ENCODE measurements around the gene IFITM1.
A peak's percentile ranks its signal among the peaks of the same experiment; 100 is the strongest.

IFITM1 gene

GRCh38 chr11:350723-351255, 36.9 kb downstream of the IFITM1 start:
- no peak for DNase-seq
- Histone ChIP-seq H3K4me3 (ENCODE audit: insufficient read depth, low read depth, low read length, poor library complexity, severe bottlenecking) (no peak overlapping the region), H3K9me3 (ENCODE audit: control insufficient read depth, low read length) (no peaks in the 10 kb centered on the region), H3K36me3 (ENCODE audit: control insufficient read depth, insufficient read depth, low read length) (no peaks in the 10 kb centered on the region), H3K27me3 (replicated peaks; ENCODE audit: control insufficient read depth, insufficient read depth, low read length, poor library complexity, severe bottlenecking) (no peaks in the 10 kb centered on the region), H3K4me1 (ENCODE audit: control insufficient read depth, insufficient read depth, low read length, poor library complexity, severe bottlenecking) (peaks cover 8% of the 10 kb centered on the region), H3K27ac (ENCODE audit: insufficient read depth, low read length, poor library complexity, severe bottlenecking) (no peak overlapping the region)

GRCh38 chr11:351411-351810, 37.6 kb downstream of the IFITM1 start:
- no peak overlapping the region for H3K4me3 ChIP-seq (ENCODE audit: insufficient read depth, low read depth, low read length, poor library complexity, severe bottlenecking)
- H3K9me3 ChIP-seq (ENCODE audit: control insufficient read depth, low read length), result no peaks in the 10 kb centered on the region
- H3K27me3 ChIP-seq (replicated peaks; ENCODE audit: control insufficient read depth, insufficient read depth, low read length, poor library complexity, severe bottlenecking), result no peaks in the 10 kb centered on the region
- no peaks in the 10 kb centered on the region for H3K36me3 ChIP-seq (ENCODE audit: control insufficient read depth, insufficient read depth, low read length)
- H3K4me1 ChIP-seq (ENCODE audit: control insufficient read depth, insufficient read depth, low read length, poor library complexity, severe bottlenecking), result peaks cover 10% of the 10 kb centered on the region
- no peak overlapping the region for H3K27ac ChIP-seq (ENCODE audit: insufficient read depth, low read length, poor library complexity, severe bottlenecking)
- DNase-seq, result no peak

- H3K4me3 ChIP-seq (ENCODE audit: insufficient read depth, low read depth, low read length, poor library complexity, severe bottlenecking), result no peak overlapping the region
- H3K4me1 ChIP-seq (ENCODE audit: control insufficient read depth, insufficient read depth, low read length, poor library complexity, severe bottlenecking), result peaks cover 10% of the 10 kb centered on the region
- H3K9me3 ChIP-seq (ENCODE audit: control insufficient read depth, low read length), result no peaks in the 10 kb centered on the region
- no peaks in the 10 kb centered on the region for H3K27me3 ChIP-seq (replicated peaks; ENCODE audit: control insufficient read depth, insufficient read depth, low read length, poor library complexity, severe bottlenecking)
- H3K36me3 ChIP-seq (ENCODE audit: control insufficient read depth, insufficient read depth, low read length), result no peaks in the 10 kb centered on the region
- no peak overlapping the region for H3K27ac ChIP-seq (ENCODE audit: insufficient read depth, low read length, poor library complexity, severe bottlenecking)
- no peak for DNase-seq
These were observed 38.7 kb downstream of the IFITM1 start for GRCh38 chr11:352456-353031.

GRCh38 chr11:353179-353873, 39.5 kb downstream of the IFITM1 start:
- Histone ChIP-seq H3K36me3 (ENCODE audit: control insufficient read depth, insufficient read depth, low read length) (no peaks in the 10 kb centered on the region), H3K27ac (ENCODE audit: insufficient read depth, low read length, poor library complexity, severe bottlenecking) (no peak overlapping the region), H3K27me3 (replicated peaks; ENCODE audit: control insufficient read depth, insufficient read depth, low read length, poor library complexity, severe bottlenecking) (no peaks in the 10 kb centered on the region), H3K4me1 (ENCODE audit: control insufficient read depth, insufficient read depth, low read length, poor library complexity, severe bottlenecking) (peaks cover 10% of the 10 kb centered on the region), H3K9me3 (ENCODE audit: control insufficient read depth, low read length) (no peaks in the 10 kb centered on the region), H3K4me3 (ENCODE audit: insufficient read depth, low read depth, low read length, poor library complexity, severe bottlenecking) (no peak overlapping the region)
- DNase-seq, result no peak

GRCh38 chr11:355581-356458, 42.0 kb downstream of the IFITM1 start:
- no peaks in the 10 kb centered on the region for H3K36me3 ChIP-seq (ENCODE audit: control insufficient read depth, insufficient read depth, low read length)
- peak overlapping the region; percentile 91 for H3K27ac ChIP-seq (ENCODE audit: insufficient read depth, low read length, poor library complexity, severe bottlenecking)
- H3K9me3 ChIP-seq (ENCODE audit: control insufficient read depth, low read length), result no peaks in the 10 kb centered on the region
- peak; percentile 75 to 80 (median 77) for DNase-seq
- H3K4me1 ChIP-seq (ENCODE audit: control insufficient read depth, insufficient read depth, low read length, poor library complexity, severe bottlenecking), result peaks cover 10% of the 10 kb centered on the region
- no peaks in the 10 kb centered on the region for H3K27me3 ChIP-seq (replicated peaks; ENCODE audit: control insufficient read depth, insufficient read depth, low read length, poor library complexity, severe bottlenecking)
- H3K4me3 ChIP-seq (ENCODE audit: insufficient read depth, low read depth, low read length, poor library complexity, severe bottlenecking), result peak overlapping the region; percentile 48

GRCh38 chr11:356610-357009, 42.8 kb downstream of the IFITM1 start:
- peaks cover 10% of the 10 kb centered on the region for H3K4me1 ChIP-seq (ENCODE audit: control insufficient read depth, insufficient read depth, low read length, poor library complexity, severe bottlenecking)
- H3K4me3 ChIP-seq (ENCODE audit: insufficient read depth, low read depth, low read length, poor library complexity, severe bottlenecking), result no peak overlapping the region
- no peak overlapping the region for H3K27ac ChIP-seq (ENCODE audit: insufficient read depth, low read length, poor library complexity, severe bottlenecking)
- no peak for DNase-seq
- no peaks in the 10 kb centered on the region for H3K27me3 ChIP-seq (replicated peaks; ENCODE audit: control insufficient read depth, insufficient read depth, low read length, poor library complexity, severe bottlenecking)
- H3K9me3 ChIP-seq (ENCODE audit: control insufficient read depth, low read length), result no peaks in the 10 kb centered on the region
- no peaks in the 10 kb centered on the region for H3K36me3 ChIP-seq (ENCODE audit: control insufficient read depth, insufficient read depth, low read length)

- no peaks in the 10 kb centered on the region for H3K36me3 ChIP-seq (ENCODE audit: control insufficient read depth, insufficient read depth, low read length)
- no peak overlapping the region for H3K27ac ChIP-seq (ENCODE audit: insufficient read depth, low read length, poor library complexity, severe bottlenecking)
- H3K4me1 ChIP-seq (ENCODE audit: control insufficient read depth, insufficient read depth, low read length, poor library complexity, severe bottlenecking), result peaks cover 10% of the 10 kb centered on the region
- DNase-seq, result no peak
- H3K27me3 ChIP-seq (replicated peaks; ENCODE audit: control insufficient read depth, insufficient read depth, low read length, poor library complexity, severe bottlenecking), result no peaks in the 10 kb centered on the region
- H3K9me3 ChIP-seq (ENCODE audit: control insufficient read depth, low read length), result no peaks in the 10 kb centered on the region
- no peak overlapping the region for H3K4me3 ChIP-seq (ENCODE audit: insufficient read depth, low read depth, low read length, poor library complexity, severe bottlenecking)
These were observed 43.7 kb downstream of the IFITM1 start for GRCh38 chr11:357582-357981.

- H3K36me3 ChIP-seq (ENCODE audit: control insufficient read depth, insufficient read depth, low read length), result no peaks in the 10 kb centered on the region
- no peak overlapping the region for H3K27ac ChIP-seq (ENCODE audit: insufficient read depth, low read length, poor library complexity, severe bottlenecking)
- H3K4me3 ChIP-seq (ENCODE audit: insufficient read depth, low read depth, low read length, poor library complexity, severe bottlenecking), result no peak overlapping the region
- no peak for DNase-seq
- no peaks in the 10 kb centered on the region for H3K27me3 ChIP-seq (replicated peaks; ENCODE audit: control insufficient read depth, insufficient read depth, low read length, poor library complexity, severe bottlenecking)
- H3K4me1 ChIP-seq (ENCODE audit: control insufficient read depth, insufficient read depth, low read length, poor library complexity, severe bottlenecking), result peaks cover 10% of the 10 kb centered on the region
- H3K9me3 ChIP-seq (ENCODE audit: control insufficient read depth, low read length), result no peaks in the 10 kb centered on the region
These were observed 44.4 kb downstream of the IFITM1 start for GRCh38 chr11:358129-358800.

- DNase-seq, result peak in 1 of 3 donors; percentile 29
- Histone ChIP-seq H3K27ac (ENCODE audit: insufficient read depth, low read length, poor library complexity, severe bottlenecking) (no peak overlapping the region), H3K4me3 (ENCODE audit: insufficient read depth, low read depth, low read length, poor library complexity, severe bottlenecking) (no peak overlapping the region)
These were observed 45.4 kb downstream of the IFITM1 start for GRCh38 chr11:359181-359714.

More at GRCh38 chr11:359181-359714, 45.4 kb downstream of the IFITM1 start:
- no peaks in the 10 kb centered on the region for H3K36me3 ChIP-seq (ENCODE audit: control insufficient read depth, insufficient read depth, low read length)
- peaks cover 10% of the 10 kb centered on the region for H3K4me1 ChIP-seq (ENCODE audit: control insufficient read depth, insufficient read depth, low read length, poor library complexity, severe bottlenecking)
- no peaks in the 10 kb centered on the region for H3K9me3 ChIP-seq (ENCODE audit: control insufficient read depth, low read length)
- H3K27me3 ChIP-seq (replicated peaks; ENCODE audit: control insufficient read depth, insufficient read depth, low read length, poor library complexity, severe bottlenecking), result no peaks in the 10 kb centered on the region

Measured in effector memory CD4-positive, alpha-beta T cell (primary cell).